SK-N-SH (cell line): ENCODE data around the gene ARID1B. TPM values are rescaled to one million over a fixed set of nuclear protein-coding genes. Genes with fewer than 3 reads are reported as not detected.

Experiments used
- CTCF ChIA-PET: fragments of 300-600, 350-600 bp; formaldehyde crosslinking; extraction: SDS; loops from one replicate; lab custom pipeline; 2021; lab: Yijun Ruan, JAX
- POLR2A ChIA-PET: fragments of 350-600 bp; sonication (Branson Sonifier 250); formaldehyde crosslinking; extraction: SDS; loops from one replicate; lab custom pipeline; 2020; ENCODE audit warnings: antibody characterized with exemption, inconsistent platforms; lab: Yijun Ruan, JAX
- DNase-seq: peaks from one replicate; pipeline ENCODE4 v3.0.0; 2012
- H2AFZ ChIP-seq: fragments of 200-600 bp; sonication (generic); 2 replicates; pipeline ENCODE4 v1.8.1; 2016; ENCODE audit warnings: antibody characterized with exemption, mild to moderate bottlenecking, low read depth
- H3F3A ChIP-seq: fragments of 200-600 bp; sonication (generic); replicated peaks from 2 replicates; pipeline ENCODE3; 2016; ENCODE audit warnings: antibody characterized with exemption, mild to moderate bottlenecking; ENCODE audit not compliant: insufficient read depth
- H3K27ac ChIP-seq, 2 experiments: fragments of 200-500 bp in 1 of 2; fragments of 200-600 bp in 1 of 2; sonication (Bioruptor generic) in 1 of 2; sonication (generic), shearing (Covaris generic) in 1 of 2; 2 replicates each; pipeline versions ENCODE4 v1.5.1 to v1.6.1; 2014 to 2016; ENCODE audit warnings: low read depth in 2 of 2, inconsistent platforms in 1 of 2, low read length in 1 of 2, mild to moderate bottlenecking in 1 of 2, mixed read lengths in 1 of 2
- H3K27me3 ChIP-seq: fragments of 200-600 bp; sonication (generic), shearing (Covaris generic); 2 replicates; pipeline ENCODE4 v1.6.1; 2016; ENCODE audit warnings: mixed run types; ENCODE audit not compliant: insufficient read depth
- H3K36me3 ChIP-seq, 2 experiments: fragments of 200-500 bp in 1 of 2; fragments of 200-600 bp in 1 of 2; sonication (Bioruptor generic) in 1 of 2; sonication (generic) in 1 of 2; replicated peaks in 1 of 2; 2 replicates each; pipeline versions ENCODE3 to v1.5.1; 2014 to 2016; ENCODE audit warnings: low read length in 1 of 2, mild to moderate bottlenecking in 1 of 2; ENCODE audit not compliant: insufficient read depth in 2 of 2, control insufficient read depth in 1 of 2
- H3K4me1 ChIP-seq, 2 experiments: fragments of 200-500 bp in 1 of 2; fragments of 200-600 bp in 1 of 2; sonication (Bioruptor generic) in 1 of 2; sonication (generic), shearing (Covaris generic) in 1 of 2; 2 replicates each; pipeline versions ENCODE4 v1.5.1 to v1.6.1; 2014 to 2016; ENCODE audit warnings: low read depth in 1 of 2, low read length in 1 of 2, mixed run types in 1 of 2; ENCODE audit not compliant: insufficient read depth in 2 of 2, control insufficient read depth in 1 of 2
- H3K4me2 ChIP-seq: fragments of 200-600 bp; sonication (generic), shearing (Covaris generic); 2 replicates; pipeline ENCODE4 v1.6.1; 2017; ENCODE audit warnings: mixed run types
- H3K4me3 ChIP-seq, 2 experiments: fragments of 200-500 bp in 1 of 2; fragments of 200-600 bp in 1 of 2; sonication (Bioruptor generic) in 1 of 2; sonication (generic), shearing (Covaris generic) in 1 of 2; 2 replicates each; pipeline versions ENCODE4 v1.5.1 to v1.8.1; 2014 to 2016; ENCODE audit warnings: low read depth in 2 of 2, inconsistent platforms in 1 of 2, low read length in 1 of 2, mild to moderate bottlenecking in 1 of 2, mixed read lengths in 1 of 2, moderate library complexity in 1 of 2
- H3K79me2 ChIP-seq: fragments of 200-600 bp; sonication (generic); 2 replicates; pipeline ENCODE4 v1.8.1; 2017; ENCODE audit warnings: mild to moderate bottlenecking; ENCODE audit not compliant: insufficient read depth
- H3K9ac ChIP-seq: fragments of 200-600 bp; sonication (generic); 2 replicates; pipeline ENCODE4 v1.6.1; 2017; ENCODE audit warnings: mixed run types
- H3K9me2 ChIP-seq: fragments of 200-600 bp; sonication (generic); 2 replicates; pipeline ENCODE4 v1.6.1; 2017; ENCODE audit warnings: mixed run types
- H3K9me3 ChIP-seq: fragments of 200-600 bp; sonication (generic); 2 replicates; pipeline ENCODE4 v1.6.1; 2017; ENCODE audit warnings: mixed run types, mild to moderate bottlenecking, moderate library complexity
- H4K20me1 ChIP-seq: fragments of 200-600 bp; sonication (generic); 2 replicates; pipeline ENCODE4 v1.6.1; 2017; ENCODE audit warnings: mild to moderate bottlenecking, mixed run types; ENCODE audit not compliant: insufficient read depth
- CTCF ChIP-seq: fragments of 200-600 bp; sonication (generic); IDR thresholded peaks from 2 replicates; pipeline ENCODE4 v1.6.1; 2017; ENCODE audit warnings: antibody characterized with exemption, mild to moderate bottlenecking, moderate library complexity
- EP300 ChIP-seq, 2 experiments: IDR thresholded peaks; 2 replicates each; pipeline versions ENCODE4 v1.4.0 to v1.6.1; 2012; ENCODE audit warnings: borderline replicate concordance in 1 of 2, low read depth in 1 of 2, low read length in 1 of 2
- FOXJ3 ChIP-seq: sonication (generic); formaldehyde crosslinking; IDR thresholded peaks from 2 replicates; pipeline ENCODE4 v1.5.1; 2020; ENCODE audit warnings: mild to moderate bottlenecking, missing genetic modification reagents
- GATA2 ChIP-seq: sonication (generic); formaldehyde crosslinking; IDR thresholded peaks from 2 replicates; pipeline ENCODE4 v1.5.0; 2020; ENCODE audit warnings: mild to moderate bottlenecking, missing genetic modification reagents
- IRF3 ChIP-seq: fragments of 150-350 bp; IDR thresholded peaks from 2 replicates; pipeline ENCODE4 v1.6.1; 2016; ENCODE audit warnings: mild to moderate bottlenecking, low read depth, low read length
- JUND ChIP-seq: IDR thresholded peaks from 2 replicates; pipeline ENCODE4 v1.4.0; 2012
- MEF2A ChIP-seq: IDR thresholded peaks from 2 replicates; pipeline ENCODE4 v1.4.0; 2012; ENCODE audit warnings: low read depth, borderline replicate concordance
- MXI1 ChIP-seq: IDR thresholded peaks from 2 replicates; pipeline ENCODE4 v1.6.1; 2012; ENCODE audit warnings: mild to moderate bottlenecking, low read depth, low read length, improper control_type of control experiment
- POLR2AphosphoS5 ChIP-seq: IDR thresholded peaks from 2 replicates; pipeline ENCODE4 v1.6.1; 2012; ENCODE audit warnings: low read depth, low read length
- RAD21 ChIP-seq: IDR thresholded peaks from 2 replicates; pipeline ENCODE4 v1.6.1; 2012; ENCODE audit warnings: mild to moderate bottlenecking, low read length
- RFX5 ChIP-seq: IDR thresholded peaks from 2 replicates; pipeline ENCODE4 v1.6.1; 2012; ENCODE audit warnings: mild to moderate bottlenecking, improper control_type of control experiment, low read length
- SIN3A ChIP-seq: IDR thresholded peaks from 2 replicates; pipeline ENCODE4 v1.6.1; 2012; ENCODE audit warnings: low read depth, mild to moderate bottlenecking, low read length, moderate library complexity, borderline replicate concordance
- YY1 ChIP-seq: IDR thresholded peaks from 2 replicates; pipeline ENCODE4 v1.4.0; 2012; ENCODE audit warnings: low read depth, mild to moderate bottlenecking
- ZBTB33 ChIP-seq: IDR thresholded peaks from 2 replicates; pipeline ENCODE4 v1.4.0; 2012; ENCODE audit warnings: low read depth, borderline replicate concordance
- whole genome bisulfite sequencing: methylation state at CpG from one replicate; pipeline ENCODE4 v1.1.6; 2017; ENCODE audit warnings: low lambda C conversion rate; 5-methylcytosine and 5-hydroxymethylcytosine counted together
- polyA plus RNA-seq, 3 experiments: library from polyadenylated mRNA; depleted of rRNA; stranded (reverse); fragments of >200 nt; gene quantifications; 2 replicates each; pipeline ENCODE4 v1.2.3, GENCODE V29; 2012
- TF ChIP-seq, protein P1 (sequence below): IDR thresholded peaks from 2 replicates; pipeline ENCODE4 v1.6.1; 2012; ENCODE audit warnings: mild to moderate bottlenecking, low read depth, low read length, moderate library complexity
- TF ChIP-seq, protein P2 (sequence below): IDR thresholded peaks from 2 replicates; pipeline ENCODE4 v1.4.0; 2012; ENCODE audit warnings: low read depth

The ARID1B gene
- polyA plus RNA-seq, 1 of the 3 experiments (the other 2 are of a cell fraction): 13.6 TPM

GRCh38 chr6:156873654-156874380, 96.6 kb downstream of the ARID1B start (continued):
- TF ChIP-seq IRF3: no peak
- no peak for TF ChIP-seq MXI1
- TF ChIP-seq RFX5: no peak

GRCh38 chr6:156875062-156875461, 97.9 kb downstream of the ARID1B start:
- Histone ChIP-seq H4K20me1 (peaks cover 89% of the 10 kb centered on the region), H3F3A (no peaks in the 10 kb centered on the region), H3K4me1 (peaks cover 0 to 19% of the 10 kb centered on the region in 2 experiments; a peak in 1 of 4 replicates), H3K27me3 (no peaks in the 10 kb centered on the region), H3K79me2 (peaks cover 100% of the 10 kb centered on the region), H3K36me3 (peaks cover 0 to 5% of the 10 kb centered on the region in 2 experiments), H3K4me2 (no peak overlapping the region), H3K27ac (no peak overlapping the region), H3K4me3 (no peak overlapping the region), H3K9me3 (no peaks in the 10 kb centered on the region), H3K9ac (no peak overlapping the region), H2AFZ (no peak overlapping the region), H3K9me2 (no peaks in the 10 kb centered on the region)
- no peak for DNase-seq
- POLR2A ChIA-PET: no interaction called here
- 92% methylated on average over 2 of the region's 2 CpGs for WGBS
- no peak for TF ChIP-seq SIN3A
- no peak for TF ChIP-seq MXI1
- TF ChIP-seq YY1: no peak
- TF ChIP-seq, protein P1, sequence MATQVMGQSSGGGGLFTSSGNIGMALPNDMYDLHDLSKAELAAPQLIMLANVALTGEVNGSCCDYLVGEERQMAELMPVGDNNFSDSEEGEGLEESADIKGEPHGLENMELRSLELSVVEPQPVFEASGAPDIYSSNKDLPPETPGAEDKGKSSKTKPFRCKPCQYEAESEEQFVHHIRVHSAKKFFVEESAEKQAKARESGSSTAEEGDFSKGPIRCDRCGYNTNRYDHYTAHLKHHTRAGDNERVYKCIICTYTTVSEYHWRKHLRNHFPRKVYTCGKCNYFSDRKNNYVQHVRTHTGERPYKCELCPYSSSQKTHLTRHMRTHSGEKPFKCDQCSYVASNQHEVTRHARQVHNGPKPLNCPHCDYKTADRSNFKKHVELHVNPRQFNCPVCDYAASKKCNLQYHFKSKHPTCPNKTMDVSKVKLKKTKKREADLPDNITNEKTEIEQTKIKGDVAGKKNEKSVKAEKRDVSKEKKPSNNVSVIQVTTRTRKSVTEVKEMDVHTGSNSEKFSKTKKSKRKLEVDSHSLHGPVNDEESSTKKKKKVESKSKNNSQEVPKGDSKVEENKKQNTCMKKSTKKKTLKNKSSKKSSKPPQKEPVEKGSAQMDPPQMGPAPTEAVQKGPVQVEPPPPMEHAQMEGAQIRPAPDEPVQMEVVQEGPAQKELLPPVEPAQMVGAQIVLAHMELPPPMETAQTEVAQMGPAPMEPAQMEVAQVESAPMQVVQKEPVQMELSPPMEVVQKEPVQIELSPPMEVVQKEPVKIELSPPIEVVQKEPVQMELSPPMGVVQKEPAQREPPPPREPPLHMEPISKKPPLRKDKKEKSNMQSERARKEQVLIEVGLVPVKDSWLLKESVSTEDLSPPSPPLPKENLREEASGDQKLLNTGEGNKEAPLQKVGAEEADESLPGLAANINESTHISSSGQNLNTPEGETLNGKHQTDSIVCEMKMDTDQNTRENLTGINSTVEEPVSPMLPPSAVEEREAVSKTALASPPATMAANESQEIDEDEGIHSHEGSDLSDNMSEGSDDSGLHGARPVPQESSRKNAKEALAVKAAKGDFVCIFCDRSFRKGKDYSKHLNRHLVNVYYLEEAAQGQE: no peak
- TF ChIP-seq FOXJ3 (CRISPR knock-in tag): no peak
- TF ChIP-seq MEF2A: no peak
- no peak for TF ChIP-seq JUND
- TF ChIP-seq CTCF: no peak
- no peak for TF ChIP-seq GATA2 (CRISPR knock-in tag)
- TF ChIP-seq POLR2AphosphoS5: no peak
- TF ChIP-seq ZBTB33: no peak
- TF ChIP-seq RAD21: no peak
- no peak for TF ChIP-seq EP300 (IDR thresholded peaks at IDR 0.05; ENCODE audit: borderline replicate concordance in 1 of 2, low read depth in 1 of 2, low read length in 1 of 2)
- TF ChIP-seq, protein P2, sequence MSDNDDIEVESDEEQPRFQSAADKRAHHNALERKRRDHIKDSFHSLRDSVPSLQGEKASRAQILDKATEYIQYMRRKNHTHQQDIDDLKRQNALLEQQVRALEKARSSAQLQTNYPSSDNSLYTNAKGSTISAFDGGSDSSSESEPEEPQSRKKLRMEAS: no peak
- CTCF ChIA-PET: interaction anchor here (0.6 kb wide), 1 partner anchor 1548 kb away, joined by 3 read pairs; no protein-coding TSS in a partner anchor
